B cell (primary cell): ENCODE data around the gene TTC21B. TPM values are rescaled to one million over a fixed set of nuclear protein-coding genes. Genes with fewer than 3 reads are reported as not detected.

Source experiments
- ATAC-seq: fragments of 200-7000 bp; cut with Tn5 transposase; one replicate; pipeline ENCODE4 v1.10.0; 2021; ENCODE audit warnings: low read depth, mild to moderate bottlenecking, moderate number of reproducible peaks, moderate library complexity
- CTCF ChIA-PET: fragments of 350-600 bp; sonication (Branson Sonifier 250); formaldehyde crosslinking; loops from one replicate; lab custom pipeline; 2021; ENCODE audit warnings: antibody characterized with exemption, inconsistent platforms; lab: Charles Lee
- POLR2A ChIA-PET: fragments of 350-600 bp; sonication (Branson Sonifier 250); formaldehyde crosslinking; loops from one replicate; lab custom pipeline; 2021; ENCODE audit warnings: antibody characterized with exemption; lab: Charles Lee
- DNase-seq: peaks from one replicate; pipeline ENCODE4 v3.0.0; 2013
- H2AFZ ChIP-seq: 2 replicates; pipeline ENCODE4 v1.6.1; 2012; ENCODE audit warnings: mild to moderate bottlenecking, low read depth, low read length; ENCODE audit not compliant: insufficient read depth, poor library complexity, severe bottlenecking
- H3K27ac ChIP-seq, 2 donors: 1 replicate in 1 of 2; 2 replicates in 1 of 2; pipeline ENCODE4 v1.5.1; 2012 to 2013; ENCODE audit warnings: low read length in 2 of 2, mild to moderate bottlenecking in 2 of 2, moderate library complexity in 1 of 2
- H3K27me3 ChIP-seq, 4 experiments: fragments of 200-600 bp in 1 of 4; sonication (generic) in 1 of 4; replicated peaks in 1 of 4; 1 replicate in 2 of 4; 2 replicates in 2 of 4; pipeline versions ENCODE4 v1.6.1 to v1.7.0; 2013 to 2016; ENCODE audit warnings: low read length in 3 of 4, mild to moderate bottlenecking in 2 of 4, mixed read lengths in 1 of 4, moderate library complexity in 1 of 4; ENCODE audit not compliant: insufficient read depth in 4 of 4, control insufficient read depth in 3 of 4; ENCODE audit errors: control extremely low read depth in 1 of 4
- H3K36me3 ChIP-seq, 2 experiments: replicated peaks in 1 of 2; 1 replicate in 1 of 2; 2 replicates in 1 of 2; pipeline versions ENCODE4 v1.6.1 to v1.7.1; 2013; ENCODE audit warnings: low read length in 1 of 2; ENCODE audit not compliant: insufficient read depth in 2 of 2, control insufficient read depth in 1 of 2; ENCODE audit errors: control extremely low read depth in 1 of 2, extremely low read depth in 1 of 2
- H3K4me1 ChIP-seq, 2 donors: fragments of 200-600 bp in 1 of 2; sonication (generic) in 1 of 2; 1 replicate in 1 of 2; 2 replicates in 1 of 2; pipeline versions ENCODE4 v1.5.1 to v1.6.1; 2013 to 2017; ENCODE audit warnings: low read length in 2 of 2; ENCODE audit not compliant: control insufficient read depth in 2 of 2, insufficient read depth in 2 of 2
- H3K4me2 ChIP-seq: replicated peaks from 2 replicates; pipeline ENCODE3; 2012; ENCODE audit warnings: mild to moderate bottlenecking, low read depth, low read length; ENCODE audit not compliant: poor library complexity, severe bottlenecking
- H3K4me3 ChIP-seq, 5 experiments: fragments of 200-600 bp in 1 of 5; sonication (generic) in 1 of 5; 1 replicate in 3 of 5; 2 replicates in 2 of 5; pipeline versions ENCODE4 v1.5.1 to v1.7.0; 2011 to 2016; ENCODE audit warnings: low read length in 4 of 5, mild to moderate bottlenecking in 4 of 5, low read depth in 2 of 5, control low read depth in 1 of 5, moderate library complexity in 1 of 5; ENCODE audit not compliant: insufficient read depth in 1 of 5; ENCODE audit errors: control extremely low read depth in 1 of 5, extremely low read depth in 1 of 5
- H3K79me2 ChIP-seq: fragments of 200-600 bp; sonication (generic); one replicate; pipeline ENCODE4 v1.6.0; 2016; ENCODE audit warnings: low read length; ENCODE audit not compliant: control insufficient read depth, insufficient read depth
- H3K9ac ChIP-seq: fragments of 200-600 bp; sonication (generic); 2 replicates; pipeline ENCODE4 v1.6.1; 2017; ENCODE audit warnings: mild to moderate bottlenecking, low read length, moderate library complexity
- H3K9me3 ChIP-seq, 3 donors: one replicate each; pipeline versions ENCODE4 v1.6.1 to v1.7.1; 2013; ENCODE audit warnings: low read length in 2 of 3; ENCODE audit not compliant: control insufficient read depth in 2 of 3, insufficient read depth in 1 of 3; ENCODE audit errors: control extremely low read depth in 1 of 3
- H4K20me1 ChIP-seq: 2 replicates; pipeline ENCODE4 v1.6.0; 2012; ENCODE audit warnings: mild to moderate bottlenecking, low read length; ENCODE audit not compliant: insufficient read depth, control insufficient read depth, poor library complexity, severe bottlenecking
- H3K27ac Mint-ChIP-seq: one replicate; pipeline ENCODE4 v1.8.0; 2021; ENCODE audit warnings: mixed read lengths
- H3K27me3 Mint-ChIP-seq: one replicate; pipeline ENCODE4 v1.8.0; 2021; ENCODE audit warnings: mixed read lengths
- H3K4me1 Mint-ChIP-seq: one replicate; pipeline ENCODE4 v1.8.0; 2021; ENCODE audit warnings: mixed read lengths
- H3K4me3 Mint-ChIP-seq: one replicate; pipeline ENCODE4 v1.8.0; 2021; ENCODE audit warnings: mixed read lengths
- H3K9me3 Mint-ChIP-seq: one replicate; pipeline ENCODE4 v1.8.0; 2022; ENCODE audit warnings: mixed read lengths; ENCODE audit not compliant: insufficient read depth
- EZH2 ChIP-seq: IDR thresholded peaks from 2 replicates; pipeline ENCODE4 v1.6.1; 2012; ENCODE audit warnings: borderline replicate concordance, low read depth, mild to moderate bottlenecking, moderate library complexity, low read length; ENCODE audit not compliant: insufficient read depth, poor library complexity, severe bottlenecking
- WGBS: methylation state at CpG from one replicate; pipeline ENCODE4 v1.1.5; 2013; ENCODE audit warnings: missing lambda C conversion rate; ENCODE audit not compliant: insufficient coverage; 5-methylcytosine and 5-hydroxymethylcytosine counted together
- intact Hi-C: fragments of 100-400 bp; cut with micrococcal nuclease; formaldehyde crosslinking; loops from one replicate; pipeline ENCODE4 v1.10.0; 2022
- polyA plus RNA-seq: library from polyadenylated mRNA; depleted of rRNA; stranded (reverse); fragments of >200 nt; gene quantifications from 2 replicates; pipeline ENCODE4 v1.2.3, GENCODE V29; 2012
- total RNA-seq, 2 donors: library from RNA; stranded (reverse); fragments of 120-200 nt in 1 of 2; gene quantifications; 1 replicate in 1 of 2; 2 replicates in 1 of 2; pipeline versions ENCODE4 v1.2.3 to v1.2.4, GENCODE V29; 2013 to 2022
- TF ChIP-seq, protein P1 (sequence below): fragments of 200-600 bp; IDR thresholded peaks from one replicate; pipeline ENCODE4 v1.8.0; 2022; ENCODE audit warnings: antibody characterized with exemption, mild to moderate bottlenecking

The TTC21B gene
- total and polyA plus RNA-seq, 2 donors (not counting 1 experiment from before 2014, with no cell fraction given) = 11.5 to 41.5 TPM

DNA sequence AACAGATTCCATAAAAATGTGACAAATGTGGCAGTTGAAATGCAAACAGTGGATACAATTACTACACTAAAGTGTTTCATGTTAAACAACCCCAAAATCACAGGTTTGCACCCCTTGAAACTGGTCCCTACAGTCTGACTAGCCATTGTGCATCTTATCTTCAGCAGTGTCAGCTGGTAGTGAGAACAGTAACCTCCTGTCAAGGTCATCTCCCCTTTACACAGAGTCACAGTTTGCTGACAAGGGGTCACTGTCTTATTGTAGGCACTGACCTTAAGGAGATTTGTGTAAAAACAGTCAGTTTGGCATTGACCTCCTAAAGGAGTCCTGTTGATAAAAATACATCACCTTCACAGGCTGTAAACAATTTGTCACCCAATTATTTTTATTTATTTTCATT lies 37.3 kb upstream of the TTC21B start:
- intact Hi-C loops = no loop called here
- Histone ChIP-seq H3K27ac (no peak overlapping the region), H3K4me2 (no peak overlapping the region), H3K4me3 (no peak overlapping the region), H3K27me3 (no peaks in the 10 kb centered on the region), H3K79me2 (no peaks in the 10 kb centered on the region), H4K20me1 (no peaks in the 10 kb centered on the region), H3K4me1 (no peaks in the 10 kb centered on the region), H3K9me3 (no peaks in the 10 kb centered on the region), H2AFZ (no peak overlapping the region), H3K9ac (no peak overlapping the region), H3K36me3 (no peaks in the 10 kb centered on the region)
- POLR2A ChIA-PET = no interaction called here
- Mint-ChIP-seq H3K27me3 (peaks cover 10% of the 10 kb centered on the region), H3K9me3 (no peaks in the 10 kb centered on the region), H3K4me3 (no peak overlapping the region), H3K4me1 (no peaks in the 10 kb centered on the region), H3K27ac (no peak overlapping the region)
- no peak for ATAC-seq
- no peak for DNase-seq
- CTCF ChIA-PET = no interaction called here
- no peak for TF ChIP-seq EZH2
- TF ChIP-seq, protein P1, sequence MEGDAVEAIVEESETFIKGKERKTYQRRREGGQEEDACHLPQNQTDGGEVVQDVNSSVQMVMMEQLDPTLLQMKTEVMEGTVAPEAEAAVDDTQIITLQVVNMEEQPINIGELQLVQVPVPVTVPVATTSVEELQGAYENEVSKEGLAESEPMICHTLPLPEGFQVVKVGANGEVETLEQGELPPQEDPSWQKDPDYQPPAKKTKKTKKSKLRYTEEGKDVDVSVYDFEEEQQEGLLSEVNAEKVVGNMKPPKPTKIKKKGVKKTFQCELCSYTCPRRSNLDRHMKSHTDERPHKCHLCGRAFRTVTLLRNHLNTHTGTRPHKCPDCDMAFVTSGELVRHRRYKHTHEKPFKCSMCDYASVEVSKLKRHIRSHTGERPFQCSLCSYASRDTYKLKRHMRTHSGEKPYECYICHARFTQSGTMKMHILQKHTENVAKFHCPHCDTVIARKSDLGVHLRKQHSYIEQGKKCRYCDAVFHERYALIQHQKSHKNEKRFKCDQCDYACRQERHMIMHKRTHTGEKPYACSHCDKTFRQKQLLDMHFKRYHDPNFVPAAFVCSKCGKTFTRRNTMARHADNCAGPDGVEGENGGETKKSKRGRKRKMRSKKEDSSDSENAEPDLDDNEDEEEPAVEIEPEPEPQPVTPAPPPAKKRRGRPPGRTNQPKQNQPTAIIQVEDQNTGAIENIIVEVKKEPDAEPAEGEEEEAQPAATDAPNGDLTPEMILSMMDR = no peak

GRCh38 chr2:165989851-165990250 lies 36.3 kb upstream of the TTC21B start:
- Histone ChIP-seq H2AFZ (no peak overlapping the region), H3K4me3 (no peak overlapping the region), H4K20me1 (no peaks in the 10 kb centered on the region), H3K9ac (no peak overlapping the region), H3K4me1 (no peaks in the 10 kb centered on the region), H3K27me3 (no peaks in the 10 kb centered on the region), H3K79me2 (no peaks in the 10 kb centered on the region), H3K36me3 (no peaks in the 10 kb centered on the region), H3K9me3 (no peaks in the 10 kb centered on the region), H3K4me2 (no peak overlapping the region), H3K27ac (no peak overlapping the region)
- intact Hi-C loops = no loop called here
- H3K4me3 Mint-ChIP-seq = no peak overlapping the region
- WGBS = no CpG with 5 or more reads among the region's 1 CpG
- peaks cover 10% of the 10 kb centered on the region for H3K27me3 Mint-ChIP-seq
- DNase-seq = no peak
- CTCF ChIA-PET = no interaction called here
- ATAC-seq = no peak
- no peak for TF ChIP-seq EZH2
- TF ChIP-seq, protein P1 = no peak
- no peak overlapping the region for H3K27ac Mint-ChIP-seq
- H3K4me1 Mint-ChIP-seq = no peaks in the 10 kb centered on the region
- no peaks in the 10 kb centered on the region for H3K9me3 Mint-ChIP-seq
- POLR2A ChIA-PET = no interaction called here
